GM12892 (cell line): Measurements from ENCODE around the gene ZNF580.

Experiments used
- DNase-seq: peaks from one replicate; pipeline ENCODE4 v3.0.0; 2011; ENCODE audit not compliant: insufficient read length
- FAIRE-seq: peaks from 2 replicates; lab custom pipeline; 2011; peaks lifted over from hg19 to GRCh38; lab: Jason Lieb, UNC
- POLR2A ChIP-seq: IDR thresholded peaks from 2 replicates; pipeline ENCODE4 v1.6.1; 2011; ENCODE audit warnings: low read depth, low read length, control low read depth
- POLR2AphosphoS5 ChIP-seq: IDR thresholded peaks from 2 replicates; pipeline ENCODE4 v1.6.1; 2011; ENCODE audit warnings: low read depth, low read length, control low read depth
- TAF1 ChIP-seq: IDR thresholded peaks from 2 replicates; pipeline ENCODE4 v1.6.1; 2011; ENCODE audit warnings: low read depth, mild to moderate bottlenecking, control low read depth, low read length, borderline replicate concordance

ZNF580 gene

GRCh38 chr19:55609326-55609725 lies 31.5 kb upstream of the ZNF580 start:
- DNase-seq (no peak), FAIRE-seq (no peak)
- TF ChIP-seq TAF1: no peak
- TF ChIP-seq POLR2A: no peak
- no peak for TF ChIP-seq POLR2AphosphoS5

DNA sequence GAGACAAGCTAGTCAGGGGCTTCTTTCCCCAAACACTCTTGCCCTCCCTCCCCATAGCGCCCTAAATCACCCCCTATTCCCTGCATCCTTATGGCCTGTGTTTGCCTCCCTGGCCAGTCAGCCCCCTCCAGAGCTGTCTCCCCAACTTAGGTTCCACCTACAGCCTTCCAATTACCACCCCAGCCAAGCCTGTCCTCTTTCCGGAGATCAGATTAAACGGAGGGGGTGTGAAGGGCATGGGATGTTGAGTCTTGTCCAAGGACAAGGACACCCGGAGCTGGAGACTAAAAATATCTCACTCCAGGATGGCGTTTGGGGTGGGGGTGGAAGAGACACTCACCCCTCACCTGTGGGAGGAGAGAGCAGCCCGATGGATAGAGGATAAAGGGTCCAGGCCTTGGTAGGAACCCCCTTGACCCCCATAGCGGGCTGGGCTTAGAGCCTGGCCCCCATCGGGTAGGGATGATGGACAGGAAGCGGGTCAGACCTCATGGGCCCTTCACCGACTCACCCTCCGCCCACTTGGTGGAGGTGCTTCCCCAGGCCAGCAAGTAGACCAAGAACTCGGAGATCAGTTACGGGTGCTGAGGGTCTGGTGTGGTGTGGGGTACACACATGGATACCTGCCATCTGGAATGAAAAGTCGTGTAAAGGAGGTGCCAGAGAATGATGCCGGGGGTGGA lies 29.4 kb upstream of the ZNF580 start:
- TF ChIP-seq TAF1: no peak
- no peak for TF ChIP-seq POLR2A
- TF ChIP-seq POLR2AphosphoS5: no peak
- FAIRE-seq (no peak), DNase-seq (no peak)

GRCh38 chr19:55611983-55612645 lies 28.7 kb upstream of the ZNF580 start:
- TF ChIP-seq TAF1 (no peak), POLR2AphosphoS5 (no peak), POLR2A (no peak)
- FAIRE-seq (no peak), DNase-seq (no peak)

DNA sequence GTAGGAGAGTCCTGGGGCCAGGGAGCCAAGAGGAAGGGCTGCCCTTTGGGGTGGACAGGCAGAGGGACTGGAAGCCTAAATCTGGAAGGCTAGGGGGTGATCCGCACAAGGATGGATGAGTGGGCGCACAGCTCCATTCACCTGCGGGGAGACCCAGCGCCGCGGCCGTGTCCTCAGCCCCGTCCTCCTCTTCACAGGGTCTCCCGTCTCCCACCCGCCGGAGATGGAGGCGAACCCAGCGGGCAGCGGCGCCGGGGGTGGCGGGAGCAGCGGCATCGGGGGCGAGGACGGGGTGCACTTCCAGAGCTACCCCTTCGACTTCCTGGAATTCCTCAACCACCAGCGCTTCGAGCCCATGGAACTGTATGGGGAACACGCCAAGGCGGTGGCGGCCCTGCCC lies 27.4 kb upstream of the ZNF580 start:
- FAIRE-seq: no peak
- no peak for TF ChIP-seq TAF1
- TF ChIP-seq POLR2A: no peak
- no peak for TF ChIP-seq POLR2AphosphoS5
- DNase-seq: no peak

GRCh38 chr19:55613930-55614710 lies 26.7 kb upstream of the ZNF580 start:
- DNase-seq: no peak
- no peak for FAIRE-seq
- no peak for TF ChIP-seq POLR2AphosphoS5

GRCh38 chr19:55614711-55615542 lies 25.9 kb upstream of the ZNF580 start:
- TF ChIP-seq TAF1 (no peak), POLR2A (no peak), POLR2AphosphoS5 (no peak)
- FAIRE-seq (no peak), DNase-seq (no peak)

DNA sequence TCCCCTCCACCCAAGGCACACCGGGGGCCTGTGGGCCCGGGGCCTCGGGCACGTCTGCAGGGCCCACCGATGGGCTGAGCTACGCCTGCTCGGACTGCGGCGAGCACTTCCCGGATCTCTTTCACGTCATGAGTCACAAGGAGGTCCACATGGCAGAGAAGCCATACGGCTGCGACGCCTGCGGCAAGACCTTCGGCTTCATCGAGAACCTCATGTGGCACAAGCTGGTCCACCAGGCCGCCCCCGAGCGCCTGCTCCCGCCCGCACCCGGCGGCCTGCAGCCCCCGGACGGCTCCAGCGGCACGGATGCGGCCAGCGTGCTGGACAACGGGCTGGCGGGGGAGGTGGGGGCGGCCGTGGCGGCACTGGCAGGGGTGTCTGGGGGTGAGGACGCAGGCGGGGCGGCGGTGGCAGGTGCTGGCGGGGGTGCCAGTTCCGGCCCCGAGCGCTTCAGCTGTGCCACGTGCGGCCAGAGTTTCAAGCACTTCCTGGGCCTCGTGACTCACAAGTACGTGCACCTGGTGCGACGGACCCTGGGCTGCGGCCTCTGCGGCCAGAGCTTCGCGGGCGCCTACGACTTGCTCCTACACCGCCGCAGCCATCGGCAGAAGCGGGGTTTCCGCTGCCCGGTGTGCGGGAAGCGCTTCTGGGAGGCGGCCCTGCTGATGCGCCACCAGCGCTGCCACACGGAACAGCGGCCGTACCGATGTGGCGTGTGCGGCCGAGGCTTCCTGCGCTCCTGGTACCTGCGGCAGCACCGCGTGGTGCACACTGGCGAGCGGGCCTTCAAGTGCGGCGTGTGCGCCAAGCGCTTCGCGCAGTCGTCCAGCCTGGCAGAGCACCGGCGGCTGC lies 25.0 kb upstream of the ZNF580 start:
- DNase-seq (no peak), FAIRE-seq (no peak)
- TF ChIP-seq POLR2A (no peak), TAF1 (no peak), POLR2AphosphoS5 (no peak)

GRCh38 chr19:55616395-55616875 lies 24.4 kb upstream of the ZNF580 start:
- TF ChIP-seq POLR2A (no peak), TAF1 (no peak), POLR2AphosphoS5 (no peak)
- DNase-seq: no peak
- no peak for FAIRE-seq

- no peak for DNase-seq
- no peak for FAIRE-seq
- TF ChIP-seq TAF1 (no peak), POLR2AphosphoS5 (no peak), POLR2A (no peak)
Measured at GRCh38 chr19:55617426-55617825, 23.4 kb upstream of the ZNF580 start.

DNA sequence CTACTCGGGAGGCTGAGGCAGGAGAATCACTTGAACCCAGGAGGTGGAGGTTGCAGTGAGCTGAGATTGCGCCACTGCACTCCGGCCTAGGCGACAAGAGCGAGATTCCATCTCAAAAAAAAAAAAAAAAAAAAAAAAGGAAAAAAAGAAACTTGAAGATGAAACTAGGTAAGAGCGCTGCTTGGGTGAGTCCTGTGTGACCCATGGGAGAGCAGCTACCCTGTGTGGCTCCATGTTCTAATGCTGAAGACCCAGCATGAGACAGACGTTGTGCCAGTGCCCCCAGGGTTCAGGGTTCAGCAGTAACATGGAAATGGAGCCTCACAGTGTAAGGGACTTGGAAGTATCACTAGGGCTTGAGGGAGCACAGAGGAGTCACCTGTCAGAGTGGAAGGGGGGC lies 22.4 kb upstream of the ZNF580 start:
- no peak for TF ChIP-seq TAF1
- no peak for TF ChIP-seq POLR2A
- TF ChIP-seq POLR2AphosphoS5: no peak
- DNase-seq: no peak
- no peak for FAIRE-seq
